Smooth muscle cell (in vitro differentiated cells): ENCODE results near the gene RPL23. TPM values are rescaled to one million over a fixed set of nuclear protein-coding genes. Genes with fewer than 3 reads are reported as not detected.
A peak's percentile ranks its signal among the peaks of the same experiment; 100 is the strongest.

ENCODE experiments used
- DNase-seq: peaks from one replicate; lab custom pipeline; 2025; ENCODE audit not compliant: unreplicated experiment; lab: John Stamatoyannopoulos, UW
- H2AFZ ChIP-seq: fragments of 200-600 bp; sonication (generic); 2 replicates; pipeline ENCODE4 v1.6.0; 2016; ENCODE audit warnings: antibody characterized with exemption, low read depth, mild to moderate bottlenecking
- H3F3A ChIP-seq: fragments of 200-600 bp; sonication (generic); 2 replicates; pipeline ENCODE4 v1.6.0; 2017; ENCODE audit warnings: antibody characterized with exemption, low read depth
- H3K27ac ChIP-seq: fragments of 200-600 bp; sonication (generic); 2 replicates; pipeline ENCODE4 v1.5.1; 2016; ENCODE audit warnings: low read depth, mild to moderate bottlenecking
- H3K27me3 ChIP-seq: fragments of 200-600 bp; sonication (generic); 2 replicates; pipeline ENCODE4 v1.6.1; 2016; ENCODE audit warnings: low read depth, mild to moderate bottlenecking
- H3K36me3 ChIP-seq: fragments of 200-600 bp; sonication (generic); 2 replicates; pipeline ENCODE4 v1.5.1; 2016; ENCODE audit warnings: low read depth
- H3K4me1 ChIP-seq: fragments of 200-600 bp; sonication (generic); 2 replicates; pipeline ENCODE4 v1.5.1; 2016; ENCODE audit warnings: low read depth
- H3K4me2 ChIP-seq: fragments of 200-600 bp; sonication (generic); 2 replicates; pipeline ENCODE4 v1.6.0; 2016; ENCODE audit warnings: mild to moderate bottlenecking
- H3K4me3 ChIP-seq: fragments of 200-600 bp; sonication (generic); 2 replicates; pipeline ENCODE4 v1.5.1; 2016; ENCODE audit warnings: mild to moderate bottlenecking
- H3K79me2 ChIP-seq: fragments of 200-600 bp; sonication (generic); 2 replicates; pipeline ENCODE4 v1.6.0; 2016; ENCODE audit warnings: low read depth, mild to moderate bottlenecking
- H3K9ac ChIP-seq: fragments of 200-600 bp; sonication (generic); 2 replicates; pipeline ENCODE4 v1.6.0; 2016; ENCODE audit warnings: low read depth
- H3K9me3 ChIP-seq: fragments of 200-600 bp; sonication (generic); replicated peaks from 2 replicates; pipeline ENCODE4 v1.5.1; 2016; ENCODE audit warnings: low read depth
- H4K20me1 ChIP-seq: fragments of 200-600 bp; sonication (generic); 2 replicates; pipeline ENCODE4 v1.6.0; 2016; ENCODE audit warnings: low read depth
- WGBS: methylation state at CpG from one replicate; pipeline ENCODE4 v1.1.7; 2016; ENCODE audit warnings: low lambda C conversion rate; 5-methylcytosine and 5-hydroxymethylcytosine counted together
- polyA plus RNA-seq: library from polyadenylated mRNA; unstranded; fragments of >200 nt; fragmentation: Nextera tagmentation; extraction: Ambion mirVana; gene quantifications from 2 replicates; pipeline ENCODE4 v1.2.1, GENCODE V29; 2016
- total RNA-seq: library from RNA; depleted of rRNA; stranded (reverse); fragments of >200 nt; gene quantifications from 2 replicates; pipeline ENCODE4 v1.2.3, GENCODE V29; 2014
- TF ChIP-seq, protein P1 (sequence below): fragments of 200-600 bp; sonication (generic); IDR thresholded peaks from 2 replicates; pipeline ENCODE4 v1.5.1; 2017; ENCODE audit warnings: borderline replicate concordance, mild to moderate bottlenecking, antibody characterized with exemption; ENCODE audit not compliant: insufficient read depth, poor library complexity, severe bottlenecking

The RPL23 gene
- total and polyA plus RNA-seq, 2 experiments from 2014 or later, result 435 to 1,715 TPM

GRCh38 chr17:38893113-38893512, 39.6 kb upstream of the RPL23 start:
- peaks cover 38% of the 10 kb centered on the region for H3F3A ChIP-seq
- no peak for DNase-seq
- TF ChIP-seq, protein P1, sequence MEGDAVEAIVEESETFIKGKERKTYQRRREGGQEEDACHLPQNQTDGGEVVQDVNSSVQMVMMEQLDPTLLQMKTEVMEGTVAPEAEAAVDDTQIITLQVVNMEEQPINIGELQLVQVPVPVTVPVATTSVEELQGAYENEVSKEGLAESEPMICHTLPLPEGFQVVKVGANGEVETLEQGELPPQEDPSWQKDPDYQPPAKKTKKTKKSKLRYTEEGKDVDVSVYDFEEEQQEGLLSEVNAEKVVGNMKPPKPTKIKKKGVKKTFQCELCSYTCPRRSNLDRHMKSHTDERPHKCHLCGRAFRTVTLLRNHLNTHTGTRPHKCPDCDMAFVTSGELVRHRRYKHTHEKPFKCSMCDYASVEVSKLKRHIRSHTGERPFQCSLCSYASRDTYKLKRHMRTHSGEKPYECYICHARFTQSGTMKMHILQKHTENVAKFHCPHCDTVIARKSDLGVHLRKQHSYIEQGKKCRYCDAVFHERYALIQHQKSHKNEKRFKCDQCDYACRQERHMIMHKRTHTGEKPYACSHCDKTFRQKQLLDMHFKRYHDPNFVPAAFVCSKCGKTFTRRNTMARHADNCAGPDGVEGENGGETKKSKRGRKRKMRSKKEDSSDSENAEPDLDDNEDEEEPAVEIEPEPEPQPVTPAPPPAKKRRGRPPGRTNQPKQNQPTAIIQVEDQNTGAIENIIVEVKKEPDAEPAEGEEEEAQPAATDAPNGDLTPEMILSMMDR, result no peak
- peak overlapping the region; percentile 64 for H3K4me2 ChIP-seq
- H3K27me3 ChIP-seq, result no peaks in the 10 kb centered on the region
- peaks cover 100% of the 10 kb centered on the region for H4K20me1 ChIP-seq
- no peak overlapping the region for H3K4me3 ChIP-seq
- no peaks in the 10 kb centered on the region for H3K9me3 ChIP-seq
- no peak overlapping the region for H2AFZ ChIP-seq
- peaks cover 32% of the 10 kb centered on the region for H3K79me2 ChIP-seq
- H3K27ac ChIP-seq, result peak overlapping the region; percentile 68
- no peaks in the 10 kb centered on the region for H3K36me3 ChIP-seq
- WGBS, result 56% methylated on average over 5 of the region's 5 CpGs
- peaks cover 40% of the 10 kb centered on the region for H3K4me1 ChIP-seq
- H3K9ac ChIP-seq, result no peak overlapping the region

GRCh38 chr17:38892620-38893019, 39.1 kb upstream of the RPL23 start:
- Histone ChIP-seq H3F3A (peaks cover 34% of the 10 kb centered on the region), H3K4me1 (peaks cover 38% of the 10 kb centered on the region), H3K36me3 (no peaks in the 10 kb centered on the region), H3K27ac (no peak overlapping the region), H3K4me3 (no peak overlapping the region), H2AFZ (no peak overlapping the region), H3K79me2 (peaks cover 37% of the 10 kb centered on the region), H4K20me1 (peaks cover 100% of the 10 kb centered on the region), H3K9me3 (no peaks in the 10 kb centered on the region), H3K27me3 (no peaks in the 10 kb centered on the region), H3K4me2 (no peak overlapping the region), H3K9ac (no peak overlapping the region)
- 96% methylated on average over 13 of the region's 13 CpGs for WGBS
- TF ChIP-seq, protein P1, result no peak
- DNase-seq, result no peak

GRCh38 chr17:38892083-38892482, 38.6 kb upstream of the RPL23 start:
- 97% methylated on average over 4 of the region's 4 CpGs for WGBS
- Histone ChIP-seq H3F3A (peaks cover 32% of the 10 kb centered on the region), H3K4me2 (no peak overlapping the region), H4K20me1 (peaks cover 100% of the 10 kb centered on the region), H3K9me3 (no peaks in the 10 kb centered on the region), H3K27ac (no peak overlapping the region), H3K9ac (no peak overlapping the region), H3K36me3 (no peaks in the 10 kb centered on the region), H3K79me2 (peaks cover 42% of the 10 kb centered on the region), H3K27me3 (no peaks in the 10 kb centered on the region), H3K4me1 (peaks cover 33% of the 10 kb centered on the region), H3K4me3 (no peak overlapping the region), H2AFZ (no peak overlapping the region)
- no peak for DNase-seq
- TF ChIP-seq, protein P1, result no peak

- Histone ChIP-seq H3K27me3 (no peaks in the 10 kb centered on the region), H3K4me1 (peaks cover 27% of the 10 kb centered on the region), H2AFZ (no peak overlapping the region), H3K79me2 (peaks cover 48% of the 10 kb centered on the region), H3K4me3 (no peak overlapping the region), H3K27ac (no peak overlapping the region), H4K20me1 (peaks cover 100% of the 10 kb centered on the region), H3F3A (peaks cover 31% of the 10 kb centered on the region), H3K9ac (no peak overlapping the region), H3K9me3 (no peaks in the 10 kb centered on the region), H3K4me2 (no peak overlapping the region), H3K36me3 (no peaks in the 10 kb centered on the region)
- no peak for DNase-seq
- 92% methylated on average over 8 of the region's 8 CpGs for WGBS
- TF ChIP-seq, protein P1, result no peak
These were observed 37.9 kb upstream of the RPL23 start for GRCh38 chr17:38891441-38891840.
